HepG2 (cell line): Measurements from ENCODE around the gene STEAP2. TPM values are rescaled to one million over a fixed set of nuclear protein-coding genes. Genes with fewer than 3 reads are reported as not detected.

Source experiments
- ATAD3A ChIP-seq: sonication (generic); formaldehyde crosslinking; IDR thresholded peaks from 2 replicates; pipeline ENCODE4 v1.4.0; 2020; ENCODE audit warnings: missing genetic modification reagents
- CHCHD3 ChIP-seq: sonication (generic); formaldehyde crosslinking; IDR thresholded peaks from 2 replicates; pipeline ENCODE4 v1.8.0; 2022; ENCODE audit warnings: mild to moderate bottlenecking, missing genetic modification reagents, moderate library complexity
- CSRNP1 ChIP-seq: sonication (generic); formaldehyde crosslinking; IDR thresholded peaks from 2 replicates; pipeline ENCODE4 v1.8.1; 2023; ENCODE audit warnings: mild to moderate bottlenecking, missing genetic modification reagents
- ERF ChIP-seq: IDR thresholded peaks from 2 replicates; pipeline ENCODE4 v1.6.1; 2018; ENCODE audit warnings: missing biosample characterization, missing genetic modification reagents
- GTF2F1 ChIP-seq: fragments of 150-350 bp; IDR thresholded peaks from 2 replicates; pipeline ENCODE4 v1.6.1; 2014; ENCODE audit warnings: low read length
- NCOR1 ChIP-seq: fragments of 200-600 bp; sonication (generic); IDR thresholded peaks from 2 replicates; pipeline ENCODE4 v1.7.0; 2017; ENCODE audit warnings: antibody characterized with exemption, low read length, borderline replicate concordance
- PATZ1 ChIP-seq: sonication (generic); formaldehyde crosslinking; IDR thresholded peaks from 2 replicates; pipeline ENCODE4 v1.4.0; 2020; ENCODE audit warnings: missing genetic modification reagents
- PHF21A ChIP-seq: sonication (generic); formaldehyde crosslinking; IDR thresholded peaks from 2 replicates; pipeline ENCODE4 v1.5.0; 2020; ENCODE audit warnings: mild to moderate bottlenecking, missing genetic modification reagents
- PHF8 ChIP-seq: sonication (generic); formaldehyde crosslinking; IDR thresholded peaks from 2 replicates; pipeline ENCODE4 v1.5.0; 2020; ENCODE audit warnings: missing genetic modification reagents
- RFX5 ChIP-seq: IDR thresholded peaks from 2 replicates; pipeline ENCODE4 v1.6.1; 2011; ENCODE audit warnings: low read depth, low read length, improper control_type of control experiment
- STAT5B ChIP-seq: sonication (generic); formaldehyde crosslinking; IDR thresholded peaks from 2 replicates; pipeline ENCODE4 v1.4.0; 2020; ENCODE audit warnings: missing genetic modification reagents
- TAF15 ChIP-seq: fragments of 200-400 bp; formaldehyde crosslinking; IDR thresholded peaks from one replicate; pipeline ENCODE4 v1.6.1; 2018; ENCODE audit warnings: mild to moderate bottlenecking, low read depth, low read length; ENCODE audit not compliant: poor library complexity, severe bottlenecking
- TBX2 ChIP-seq: sonication (generic); formaldehyde crosslinking; IDR thresholded peaks from 2 replicates; pipeline ENCODE4 v1.5.0; 2020; ENCODE audit warnings: missing genetic modification reagents, mild to moderate bottlenecking, borderline replicate concordance
- TGIF2 ChIP-seq: IDR thresholded peaks from 2 replicates; pipeline ENCODE4 v1.6.1; 2016; ENCODE audit warnings: control low read depth, missing compliant biosample characterization
- ZBTB10 ChIP-seq: sonication (generic); formaldehyde crosslinking; IDR thresholded peaks from 2 replicates; pipeline ENCODE4 v1.4.0; 2020; ENCODE audit warnings: missing genetic modification reagents, borderline replicate concordance
- ZBTB43 ChIP-seq: sonication (generic); formaldehyde crosslinking; conservative IDR thresholded peaks from 2 replicates; pipeline ENCODE4 v1.4.0; 2020; ENCODE audit warnings: missing genetic modification reagents
- ZGPAT ChIP-seq: IDR thresholded peaks from 2 replicates; pipeline ENCODE4 v1.6.1; 2016; ENCODE audit warnings: mild to moderate bottlenecking
- ZNF501 ChIP-seq: sonication (generic); formaldehyde crosslinking; IDR thresholded peaks from 2 replicates; pipeline ENCODE4 v1.5.1; 2020; ENCODE audit warnings: mild to moderate bottlenecking, moderate library complexity, missing genetic modification reagents
- ZNF543 ChIP-seq: sonication (generic); formaldehyde crosslinking; IDR thresholded peaks from 2 replicates; pipeline ENCODE4 v1.4.0; 2020; ENCODE audit warnings: mild to moderate bottlenecking, missing genetic modification reagents
- ZNF644 ChIP-seq: IDR thresholded peaks from 2 replicates; pipeline ENCODE4 v1.6.1; 2016; ENCODE audit warnings: low read depth
- ZSCAN20 ChIP-seq: sonication (generic); formaldehyde crosslinking; IDR thresholded peaks from 2 replicates; pipeline ENCODE4 v1.4.0; 2020; ENCODE audit warnings: missing genetic modification reagents, mild to moderate bottlenecking, borderline replicate concordance
- polyA plus RNA-seq, 8 experiments: library from polyadenylated mRNA; depleted of rRNA in 3 of 8; stranded (reverse) in 7 of 8; unstranded in 1 of 8; fragments of >200 nt; fragmentation: Illumina TruSeq in 4 of 8; extraction: Trizol in 4 of 8; gene quantifications; 2 replicates each; pipeline versions ENCODE4 v1.2.1 to v1.2.3, GENCODE V29; 2011 to 2016; ENCODE audit warnings: low read depth in 4 of 8, missing spikeins in 1 of 8, mixed read lengths in 1 of 8; ENCODE audit not compliant: insufficient read depth in 1 of 8
- total RNA-seq, 5 experiments: library from RNA; depleted of rRNA; stranded (reverse); fragments of >200 nt; fragmentation: Illumina TruSeq; extraction: Trizol; gene quantifications; 2 replicates each; pipeline ENCODE4 v1.2.3, GENCODE V29; 2016; ENCODE audit warnings: low read depth in 1 of 5

Gene STEAP2
- total and polyA plus RNA-seq, 2 of the 13 experiments (the other 11 are each of a cell fraction or from before 2014, with no cell fraction given), result 4.3 to 4.4 TPM

- TF ChIP-seq TBX2 (CRISPR knock-in tag), result 0 out of 2 replicates have a peak, but pooled peaks have one; percentile 24
- no peak for TF ChIP-seq GTF2F1
- TF ChIP-seq ERF (CRISPR knock-in tag), result 0 out of 2 replicates have a peak, but pooled peaks have one; percentile 29
- TF ChIP-seq PHF21A (CRISPR knock-in tag), result 0 out of 2 replicates have a peak, but pooled peaks have one; percentile 38
- no peak for TF ChIP-seq ZNF543
- TF ChIP-seq STAT5B (CRISPR knock-in tag), result no peak
- TF ChIP-seq ZGPAT (CRISPR knock-in tag), result peak; percentile 50
- no peak for TF ChIP-seq CHCHD3 (CRISPR knock-in tag)
- 0 out of 2 replicates have a peak, but pooled peaks have one; percentile 17 for TF ChIP-seq ZNF501 (CRISPR knock-in tag)
- no peak for TF ChIP-seq RFX5
- TF ChIP-seq TAF15, result no peak
- TF ChIP-seq TGIF2 (CRISPR knock-in tag), result no peak
- no peak for TF ChIP-seq PHF8 (CRISPR knock-in tag)
- TF ChIP-seq NCOR1, result peak; percentile 22; the same call in 1 of the 2 replicates
- TF ChIP-seq ZNF644 (CRISPR knock-in tag), result peak; percentile 53; the same call in 1 of the 2 replicates
- no peak for TF ChIP-seq ATAD3A (CRISPR knock-in tag)
- 0 out of 2 replicates have a peak, but pooled peaks have one; percentile 38 for TF ChIP-seq ZBTB10 (CRISPR knock-in tag)
- TF ChIP-seq CSRNP1 (CRISPR knock-in tag), result no peak
- TF ChIP-seq PATZ1 (CRISPR knock-in tag), result peak; percentile 83
- TF ChIP-seq ZBTB43 (CRISPR knock-in tag), result no peak
- no peak for TF ChIP-seq ZSCAN20
Observed at GRCh38 chr7:90173127-90173844, 38.3 kb upstream of the STEAP2 start (continued).
